ENCODE data around the gene EXOC6B.

EXOC6B gene

GRCh38 chr2:72386288-72386687 lies 439.5 kb downstream of the EXOC6B start:
- H3K4me3 ChIP-seq (ENCODE audit: low read length), result no peak overlapping the region
- DNase-seq (ENCODE audit: low read depth), result no peak
- TF ChIP-seq, protein P1, sequence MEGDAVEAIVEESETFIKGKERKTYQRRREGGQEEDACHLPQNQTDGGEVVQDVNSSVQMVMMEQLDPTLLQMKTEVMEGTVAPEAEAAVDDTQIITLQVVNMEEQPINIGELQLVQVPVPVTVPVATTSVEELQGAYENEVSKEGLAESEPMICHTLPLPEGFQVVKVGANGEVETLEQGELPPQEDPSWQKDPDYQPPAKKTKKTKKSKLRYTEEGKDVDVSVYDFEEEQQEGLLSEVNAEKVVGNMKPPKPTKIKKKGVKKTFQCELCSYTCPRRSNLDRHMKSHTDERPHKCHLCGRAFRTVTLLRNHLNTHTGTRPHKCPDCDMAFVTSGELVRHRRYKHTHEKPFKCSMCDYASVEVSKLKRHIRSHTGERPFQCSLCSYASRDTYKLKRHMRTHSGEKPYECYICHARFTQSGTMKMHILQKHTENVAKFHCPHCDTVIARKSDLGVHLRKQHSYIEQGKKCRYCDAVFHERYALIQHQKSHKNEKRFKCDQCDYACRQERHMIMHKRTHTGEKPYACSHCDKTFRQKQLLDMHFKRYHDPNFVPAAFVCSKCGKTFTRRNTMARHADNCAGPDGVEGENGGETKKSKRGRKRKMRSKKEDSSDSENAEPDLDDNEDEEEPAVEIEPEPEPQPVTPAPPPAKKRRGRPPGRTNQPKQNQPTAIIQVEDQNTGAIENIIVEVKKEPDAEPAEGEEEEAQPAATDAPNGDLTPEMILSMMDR (conservative IDR thresholded peaks at IDR 0.05; ENCODE audit: low read length), result no peak

DNA sequence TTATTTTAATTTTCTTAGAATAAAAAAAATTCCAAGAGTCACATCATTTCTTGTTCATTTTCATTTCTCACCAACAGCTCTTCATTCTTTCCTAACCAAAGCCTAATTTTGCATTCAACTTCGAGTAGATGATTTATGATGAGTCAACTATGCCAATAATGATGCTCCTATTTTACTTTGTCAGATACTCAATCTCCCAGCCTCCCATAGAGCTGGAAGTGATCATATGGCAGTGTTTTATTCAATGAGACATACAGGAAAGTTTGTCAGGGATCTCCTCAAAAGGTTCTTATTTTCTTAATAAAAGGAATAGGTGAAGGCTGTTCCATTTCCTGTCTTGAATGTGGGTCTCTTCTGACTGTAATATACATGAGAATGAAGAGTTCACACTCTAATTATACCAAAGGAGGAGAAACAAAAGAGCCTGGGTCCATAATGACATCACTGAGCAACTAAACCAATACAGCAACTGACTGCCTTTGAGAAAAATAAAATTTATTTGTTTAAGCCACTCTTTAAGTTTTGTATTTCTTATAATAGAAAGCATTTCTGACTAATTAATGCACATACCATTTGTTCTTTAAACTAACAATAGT lies 447.0 kb downstream of the EXOC6B start:
- no peak for DNase-seq (ENCODE audit: low read depth)
- TF ChIP-seq, protein P1 (conservative IDR thresholded peaks at IDR 0.05; ENCODE audit: low read length), result no peak
- H3K4me3 ChIP-seq (ENCODE audit: low read length), result no peak overlapping the region

DNA sequence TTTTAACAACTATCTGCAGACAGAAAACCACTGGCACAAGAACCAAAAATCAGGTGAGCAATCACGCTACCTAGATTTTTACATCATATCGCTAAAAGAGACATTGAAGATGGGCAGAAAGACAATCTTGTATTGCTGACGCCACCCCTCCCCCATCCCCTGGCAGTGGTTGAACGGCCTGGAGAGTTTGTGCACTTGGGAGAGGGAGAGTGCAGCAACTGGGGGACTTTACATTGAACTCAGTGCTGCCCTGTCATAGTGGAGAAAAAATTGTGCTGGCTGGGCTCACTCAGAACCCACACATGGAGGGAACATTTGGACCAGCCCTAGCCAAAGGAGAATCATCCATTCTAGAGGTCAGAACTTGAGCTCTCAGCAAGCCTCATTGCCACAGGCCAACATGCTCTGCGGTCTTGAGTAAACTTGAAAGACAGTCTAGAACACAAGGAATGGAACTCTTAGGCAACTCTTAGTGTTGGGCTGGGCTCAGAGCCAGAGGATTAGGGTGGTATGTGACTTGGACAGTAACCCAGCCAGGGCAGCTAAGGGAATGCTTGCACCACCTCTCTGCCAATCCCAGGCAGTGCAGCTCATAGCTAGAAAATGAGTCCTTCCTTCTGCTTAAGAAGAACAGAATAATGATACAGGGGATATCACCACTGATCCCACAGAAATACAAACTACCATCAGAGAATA lies 458.2 kb downstream of the EXOC6B start:
- TF ChIP-seq, protein P1 (conservative IDR thresholded peaks at IDR 0.05; ENCODE audit: low read length), result peak; percentile 64
- no peak overlapping the region for H3K4me3 ChIP-seq (ENCODE audit: low read length)
- peak; percentile 97 for DNase-seq (ENCODE audit: low read depth)

DNA sequence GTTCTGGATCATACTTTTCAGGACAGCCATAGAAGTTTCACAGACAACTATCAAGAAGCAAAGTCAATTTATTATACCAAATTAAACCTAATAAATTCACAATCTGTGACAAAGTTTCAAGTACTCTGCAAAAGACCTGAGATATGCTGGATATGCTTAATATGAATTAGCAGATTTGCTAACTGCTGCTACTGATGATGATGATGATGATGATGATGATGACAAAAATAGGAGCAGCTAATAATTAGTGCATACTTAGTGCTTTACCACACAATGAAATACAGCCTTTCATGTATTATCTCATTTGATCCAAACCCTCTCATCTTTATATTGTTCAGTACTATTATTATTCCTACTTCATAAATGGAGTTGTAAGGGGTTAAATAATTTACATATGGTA lies 462.4 kb downstream of the EXOC6B start:
- no peak overlapping the region for H3K4me3 ChIP-seq (ENCODE audit: low read length)
- DNase-seq (ENCODE audit: low read depth), result no peak
- TF ChIP-seq, protein P1 (conservative IDR thresholded peaks at IDR 0.05; ENCODE audit: low read length), result no peak

DNA sequence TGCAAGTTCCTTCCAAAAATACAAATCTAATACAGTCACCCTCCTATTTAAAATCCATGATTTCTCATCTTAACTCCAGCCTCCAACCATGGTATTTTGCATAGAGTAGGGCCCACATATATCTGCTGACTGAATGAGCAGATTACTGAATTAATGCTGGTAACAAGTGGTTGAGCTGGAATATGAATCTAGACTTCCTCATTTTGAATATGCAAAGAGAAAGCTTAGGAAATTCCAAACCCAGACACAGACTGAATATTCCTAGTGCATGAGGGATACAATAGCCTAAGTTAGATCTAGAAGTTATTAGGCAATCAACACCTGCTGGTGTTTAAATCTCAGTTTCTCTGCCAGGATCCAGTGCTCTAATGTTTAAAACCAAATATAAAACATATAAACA lies 463.1 kb downstream of the EXOC6B start:
- DNase-seq (ENCODE audit: low read depth), result no peak
- H3K4me3 ChIP-seq (ENCODE audit: low read length), result no peak overlapping the region
- TF ChIP-seq, protein P1 (conservative IDR thresholded peaks at IDR 0.05; ENCODE audit: low read length), result no peak

GRCh38 chr2:72361521-72361920 lies 464.3 kb downstream of the EXOC6B start:
- TF ChIP-seq, protein P1 (conservative IDR thresholded peaks at IDR 0.05; ENCODE audit: low read length), result no peak
- H3K4me3 ChIP-seq (ENCODE audit: low read length), result no peak overlapping the region
- DNase-seq (ENCODE audit: low read depth), result no peak

GRCh38 chr2:72361042-72361441 lies 464.8 kb downstream of the EXOC6B start:
- H3K4me3 ChIP-seq (ENCODE audit: low read length), result no peak overlapping the region
- TF ChIP-seq, protein P1 (conservative IDR thresholded peaks at IDR 0.05; ENCODE audit: low read length), result no peak
- DNase-seq (ENCODE audit: low read depth), result no peak

Measured in AG10803 (cell line).